Vagina (tissue), 2 donors: ENCODE data around the gene GAL.

Source experiments
- POLR2A ChIP-seq, 2 donors: fragments of 450-650 bp; IDR thresholded peaks; one replicate each; pipeline ENCODE4 v1.6.1; 2017; ENCODE audit warnings: antibody characterized with exemption in 2 of 2, mild to moderate bottlenecking in 2 of 2, moderate library complexity in 2 of 2
- TF ChIP-seq, protein P1 (sequence below), 3 experiments: fragments of 450-650 bp in 2 of 3; fragments of 200-600 bp in 1 of 3; sonication (generic) in 1 of 3; IDR thresholded peaks; one replicate each; pipeline ENCODE4 v1.5.1; 2017 to 2019; ENCODE audit warnings: antibody characterized with exemption in 3 of 3, mild to moderate bottlenecking in 2 of 3, moderate library complexity in 2 of 3

DNA sequence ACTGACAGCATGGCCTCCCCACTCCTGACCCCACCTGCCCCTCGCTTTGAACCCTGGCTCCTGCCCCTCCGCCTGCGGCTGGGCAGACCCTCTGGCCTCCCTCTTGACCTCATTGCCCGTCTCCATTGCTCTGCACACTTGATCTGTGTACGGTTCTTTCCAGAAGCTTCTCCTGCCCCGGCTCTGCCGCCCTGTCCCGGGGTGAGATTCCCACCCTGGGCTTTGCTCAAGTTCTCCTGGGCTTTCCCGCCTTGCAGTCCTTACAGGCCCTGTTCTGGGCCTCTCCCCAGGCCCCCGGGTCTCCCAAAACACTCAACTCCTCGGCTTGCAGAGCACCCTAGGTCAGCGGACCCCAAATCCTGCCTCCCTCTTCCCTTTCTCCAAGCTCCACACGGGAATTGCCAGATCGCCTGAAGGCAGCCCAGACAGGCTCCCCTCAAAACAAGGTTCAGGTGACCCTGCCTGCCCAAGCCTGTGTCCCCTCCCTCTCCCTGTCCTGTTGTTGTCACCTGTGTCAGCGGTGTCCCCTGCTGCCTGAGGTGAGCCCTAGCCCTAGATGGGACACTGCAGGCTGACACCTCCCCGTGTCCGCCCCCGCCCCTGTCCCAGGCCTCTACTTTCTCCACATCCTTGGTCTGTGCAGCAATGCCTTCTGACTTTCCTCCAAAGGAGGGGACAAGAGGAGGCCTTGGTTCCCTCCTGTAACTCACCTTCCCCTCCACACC lies 1.5 kb downstream of the GAL start:
- TF ChIP-seq, protein P1, sequence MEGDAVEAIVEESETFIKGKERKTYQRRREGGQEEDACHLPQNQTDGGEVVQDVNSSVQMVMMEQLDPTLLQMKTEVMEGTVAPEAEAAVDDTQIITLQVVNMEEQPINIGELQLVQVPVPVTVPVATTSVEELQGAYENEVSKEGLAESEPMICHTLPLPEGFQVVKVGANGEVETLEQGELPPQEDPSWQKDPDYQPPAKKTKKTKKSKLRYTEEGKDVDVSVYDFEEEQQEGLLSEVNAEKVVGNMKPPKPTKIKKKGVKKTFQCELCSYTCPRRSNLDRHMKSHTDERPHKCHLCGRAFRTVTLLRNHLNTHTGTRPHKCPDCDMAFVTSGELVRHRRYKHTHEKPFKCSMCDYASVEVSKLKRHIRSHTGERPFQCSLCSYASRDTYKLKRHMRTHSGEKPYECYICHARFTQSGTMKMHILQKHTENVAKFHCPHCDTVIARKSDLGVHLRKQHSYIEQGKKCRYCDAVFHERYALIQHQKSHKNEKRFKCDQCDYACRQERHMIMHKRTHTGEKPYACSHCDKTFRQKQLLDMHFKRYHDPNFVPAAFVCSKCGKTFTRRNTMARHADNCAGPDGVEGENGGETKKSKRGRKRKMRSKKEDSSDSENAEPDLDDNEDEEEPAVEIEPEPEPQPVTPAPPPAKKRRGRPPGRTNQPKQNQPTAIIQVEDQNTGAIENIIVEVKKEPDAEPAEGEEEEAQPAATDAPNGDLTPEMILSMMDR (IDR thresholded peaks at IDR 0.05): no peak
- no peak for TF ChIP-seq POLR2A (IDR thresholded peaks at IDR 0.05)
